NCI-H1694 (cell line): ENCODE data around the gene CCNJ.
"Not testable (repeated sequence)": the region's sequence is repeated elsewhere in the genome, so short reads cannot be mapped to it uniquely, and the experiment has no call there.

ENCODE experiments used
- DNase-seq: peaks from one replicate; lab custom pipeline; 2025; lab: John Stamatoyannopoulos, UW

The CCNJ gene

GRCh38 chr10:96043033-96043892 is at the start of gene CCNJ:
Gene CCNJ, plus strand, starts transcription at chr10:96043583. Its CDS starts 811 bp downstream, at chr10:96044394.
- peak; percentile 27 for DNase-seq

- not testable (repeated sequence) for DNase-seq
Observed at GRCh38 chr10:95994376-95994775, 49.0 kb upstream of the CCNJ start.

GRCh38 chr10:95998255-95998784 is 45.1 kb upstream of the CCNJ start:
- DNase-seq: no peak

GRCh38 chr10:96013956-96014355 is 29.4 kb upstream of the CCNJ start:
- no peak for DNase-seq

- no peak for DNase-seq
Observed at GRCh38 chr10:96014473-96015102, 28.8 kb upstream of the CCNJ start.

GRCh38 chr10:96017191-96017687 is 26.1 kb upstream of the CCNJ start:
- DNase-seq: peak; percentile 73

- DNase-seq: no peak
Observed at GRCh38 chr10:96021332-96021731, 22.1 kb upstream of the CCNJ start.

GRCh38 chr10:96022739-96023138 is 20.6 kb upstream of the CCNJ start:
- no peak for DNase-seq

GRCh38 chr10:96023168-96023567 is 20.2 kb upstream of the CCNJ start:
- no peak for DNase-seq

- no peak for DNase-seq
Observed at GRCh38 chr10:96025566-96025965, 17.8 kb upstream of the CCNJ start.

- DNase-seq: no peak
Observed at GRCh38 chr10:96034625-96035024, 8.8 kb upstream of the CCNJ start.

GRCh38 chr10:96038476-96039387 is 4.7 kb upstream of the CCNJ start:
- DNase-seq: no peak

- no peak for DNase-seq
Observed at GRCh38 chr10:96041146-96041545, 2.2 kb upstream of the CCNJ start.

- DNase-seq: no peak
Observed at GRCh38 chr10:96043893-96044715, 721 bp downstream of the CCNJ start.

- no peak for DNase-seq
Observed at GRCh38 chr10:96044736-96045135, 1.4 kb downstream of the CCNJ start.

- no peak for DNase-seq
Observed at GRCh38 chr10:96046546-96046945, 3.2 kb downstream of the CCNJ start.

GRCh38 chr10:96047004-96047649 is 3.7 kb downstream of the CCNJ start:
- DNase-seq: no peak

GRCh38 chr10:96047925-96048324 is 4.5 kb downstream of the CCNJ start:
- DNase-seq: not testable (repeated sequence)

- DNase-seq: no peak
Observed at GRCh38 chr10:96049340-96049739, 6.0 kb downstream of the CCNJ start.

GRCh38 chr10:96053985-96054384 is 10.6 kb downstream of the CCNJ start:
- no peak for DNase-seq
